Brain microvascular endothelial cell (primary cell): ENCODE data around the gene ARF6.
"Not testable (repeated sequence)": the region's sequence is repeated elsewhere in the genome, so short reads cannot be mapped to it uniquely, and the experiment has no call there.

Experiments used
- DNase-seq: peaks from one replicate; pipeline ENCODE4 v3.0.0-alpha.2; 2020
- H3K27ac ChIP-seq: fragments of 250-450 bp; sonication (Bioruptor Pico); 2 replicates; pipeline ENCODE4 v1.5.1; 2020; ENCODE audit warnings: mild to moderate bottlenecking, moderate library complexity
- H3K27me3 ChIP-seq: fragments of 250-450 bp; sonication (Bioruptor Pico); replicated peaks from 2 replicates; pipeline ENCODE4 v1.5.1; 2020; ENCODE audit warnings: mild to moderate bottlenecking
- H3K36me3 ChIP-seq: fragments of 250-450 bp; sonication (Bioruptor Pico); replicated peaks from 2 replicates; pipeline ENCODE4 v1.5.1; 2020; ENCODE audit warnings: mild to moderate bottlenecking
- H3K4me3 ChIP-seq: 2 replicates; pipeline ENCODE4 v1.5.1; 2011; ENCODE audit warnings: low read depth, mild to moderate bottlenecking, control low read depth, low read length, moderate library complexity
- in situ Hi-C: cut with HindIII; loops from 2 replicates; pipeline ENCODE4 v1.10.0; 2017; ENCODE audit warnings: low sequenced_read_pairs, low pct_ligation_motif_present
- TF ChIP-seq, protein P1 (sequence below): IDR thresholded peaks from 2 replicates; pipeline ENCODE4 v1.5.1; 2011; ENCODE audit warnings: low read depth, mild to moderate bottlenecking, moderate library complexity, low read length, control low read depth, inconsistent platforms; ENCODE audit errors: missing control alignments

The ARF6 gene

DNA sequence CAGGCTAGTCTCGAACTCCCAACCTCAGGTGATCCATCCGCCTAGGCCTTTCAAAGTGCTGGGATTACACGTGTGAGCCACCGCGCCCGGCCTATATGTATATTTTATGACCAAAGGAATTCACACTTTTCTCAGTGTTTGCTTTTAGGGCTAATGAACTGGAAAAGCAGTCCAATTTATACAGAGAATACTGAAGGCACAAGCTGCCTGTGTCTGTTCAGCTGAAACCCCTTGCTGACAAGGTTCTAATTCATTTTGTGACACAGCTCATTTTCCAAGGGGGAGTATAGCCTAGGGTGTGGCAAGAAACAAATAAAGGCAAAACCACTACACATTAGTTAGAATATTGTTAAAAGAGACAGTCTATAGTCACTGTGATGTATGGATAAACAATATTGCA is 22.0 kb upstream of the ARF6 start:
- H3K27me3 ChIP-seq, result no peaks in the 10 kb centered on the region

DNA sequence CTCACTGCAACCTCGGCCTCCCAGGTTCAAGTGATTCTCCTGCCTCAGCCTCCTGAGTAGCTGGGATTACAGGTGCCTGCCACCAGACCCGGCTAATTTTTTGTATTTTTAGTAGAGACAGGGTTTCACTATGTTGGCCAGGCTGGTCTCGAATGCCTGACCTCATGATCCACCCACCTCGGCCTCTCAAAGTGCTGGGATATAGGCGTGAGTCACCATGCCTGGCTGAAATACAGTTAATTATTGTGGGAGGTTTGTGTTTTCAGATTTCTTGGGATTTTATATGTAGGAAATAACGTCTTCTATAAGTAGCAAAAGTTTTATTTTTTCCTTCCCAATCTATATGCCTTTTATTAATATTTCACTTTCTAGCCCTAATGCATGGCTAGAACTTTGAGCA is 19.3 kb upstream of the ARF6 start:
- in situ Hi-C loops, result loop anchor here (25.0 kb wide), 1 partner anchor 114 kb away; no protein-coding TSS in a partner anchor
- not testable (repeated sequence) for H3K27ac ChIP-seq, H3K27me3 ChIP-seq

More for the DNA sequence above, 22.0 kb upstream of the ARF6 start:
- H3K36me3 ChIP-seq, result no peaks in the 10 kb centered on the region
- no peak for DNase-seq
- in situ Hi-C loops, result loop anchor here (25.0 kb wide), 1 partner anchor 116 kb away; no protein-coding TSS in a partner anchor
- H3K27ac ChIP-seq, result no peak overlapping the region
- TF ChIP-seq, protein P1, sequence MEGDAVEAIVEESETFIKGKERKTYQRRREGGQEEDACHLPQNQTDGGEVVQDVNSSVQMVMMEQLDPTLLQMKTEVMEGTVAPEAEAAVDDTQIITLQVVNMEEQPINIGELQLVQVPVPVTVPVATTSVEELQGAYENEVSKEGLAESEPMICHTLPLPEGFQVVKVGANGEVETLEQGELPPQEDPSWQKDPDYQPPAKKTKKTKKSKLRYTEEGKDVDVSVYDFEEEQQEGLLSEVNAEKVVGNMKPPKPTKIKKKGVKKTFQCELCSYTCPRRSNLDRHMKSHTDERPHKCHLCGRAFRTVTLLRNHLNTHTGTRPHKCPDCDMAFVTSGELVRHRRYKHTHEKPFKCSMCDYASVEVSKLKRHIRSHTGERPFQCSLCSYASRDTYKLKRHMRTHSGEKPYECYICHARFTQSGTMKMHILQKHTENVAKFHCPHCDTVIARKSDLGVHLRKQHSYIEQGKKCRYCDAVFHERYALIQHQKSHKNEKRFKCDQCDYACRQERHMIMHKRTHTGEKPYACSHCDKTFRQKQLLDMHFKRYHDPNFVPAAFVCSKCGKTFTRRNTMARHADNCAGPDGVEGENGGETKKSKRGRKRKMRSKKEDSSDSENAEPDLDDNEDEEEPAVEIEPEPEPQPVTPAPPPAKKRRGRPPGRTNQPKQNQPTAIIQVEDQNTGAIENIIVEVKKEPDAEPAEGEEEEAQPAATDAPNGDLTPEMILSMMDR, result no peak
- no peak overlapping the region for H3K4me3 ChIP-seq

DNA sequence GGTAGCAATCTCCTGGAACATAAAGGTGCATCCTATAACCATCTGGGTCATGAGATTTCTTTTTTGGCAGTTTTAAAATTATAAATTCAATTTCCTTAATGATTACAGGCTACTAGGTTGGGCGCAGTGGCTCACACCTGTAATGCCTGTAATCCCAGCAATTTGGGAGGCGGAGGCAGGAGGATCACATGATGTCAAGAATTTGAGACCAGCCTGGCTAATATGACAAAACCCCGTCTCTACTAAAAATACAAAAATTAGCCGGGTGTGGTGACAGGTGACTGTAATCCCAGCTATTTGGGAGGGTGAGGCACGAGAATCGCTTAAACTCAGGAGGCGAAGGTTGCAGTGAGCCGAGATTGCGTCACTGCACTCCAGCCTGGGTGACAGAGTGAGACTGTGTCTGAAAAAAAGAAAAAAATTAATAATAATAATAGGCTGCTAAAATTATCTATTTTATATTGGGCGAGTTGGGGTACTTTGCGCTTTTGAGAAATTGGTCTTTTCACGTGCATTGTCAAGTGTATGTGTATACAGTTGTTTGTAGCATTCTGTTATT is 17.2 kb upstream of the ARF6 start:
- Histone ChIP-seq H3K27me3 (no peaks in the 10 kb centered on the region), H3K36me3 (no peaks in the 10 kb centered on the region), H3K4me3 (no peak overlapping the region), H3K27ac (no peak overlapping the region)
- TF ChIP-seq, protein P1, result no peak
- in situ Hi-C loops, result no loop called here
- DNase-seq, result no peak

More for the DNA sequence above, 19.3 kb upstream of the ARF6 start:
- H3K36me3 ChIP-seq, H3K4me3 ChIP-seq, DNase-seq: not testable (repeated sequence)

DNA sequence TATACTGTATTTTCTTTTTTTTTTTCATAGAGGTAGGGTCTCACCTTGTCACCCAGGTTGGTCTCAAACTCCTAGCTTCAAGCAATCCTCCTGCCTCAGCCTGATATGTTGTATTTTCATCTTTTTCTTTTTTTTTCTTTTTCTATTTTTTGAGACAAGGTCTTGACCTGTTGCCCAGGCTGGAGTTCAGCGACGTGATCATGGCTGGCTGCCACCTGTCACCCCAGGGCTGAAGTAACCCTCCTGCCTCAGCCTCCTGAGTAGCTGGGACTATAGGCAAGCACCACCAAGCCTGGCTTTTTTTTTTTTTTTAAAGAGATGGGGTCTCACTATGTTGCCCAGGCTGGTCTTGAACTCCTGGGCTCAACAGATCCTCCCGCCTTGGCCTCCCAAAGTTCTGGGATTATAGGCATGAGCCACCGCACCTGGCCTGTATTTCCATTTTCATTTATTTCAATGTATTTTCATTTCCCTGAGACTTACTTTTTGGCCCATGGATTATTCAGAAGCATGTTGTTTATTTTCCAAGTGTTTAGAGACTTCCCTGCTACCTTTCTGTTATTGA is 16.2 kb upstream of the ARF6 start:
- Histone ChIP-seq H3K4me3 (no peak overlapping the region), H3K27ac (no peak overlapping the region), H3K27me3 (no peaks in the 10 kb centered on the region), H3K36me3 (no peaks in the 10 kb centered on the region)
- TF ChIP-seq, protein P1, result no peak
- DNase-seq, result no peak
- in situ Hi-C loops, result no loop called here

DNA sequence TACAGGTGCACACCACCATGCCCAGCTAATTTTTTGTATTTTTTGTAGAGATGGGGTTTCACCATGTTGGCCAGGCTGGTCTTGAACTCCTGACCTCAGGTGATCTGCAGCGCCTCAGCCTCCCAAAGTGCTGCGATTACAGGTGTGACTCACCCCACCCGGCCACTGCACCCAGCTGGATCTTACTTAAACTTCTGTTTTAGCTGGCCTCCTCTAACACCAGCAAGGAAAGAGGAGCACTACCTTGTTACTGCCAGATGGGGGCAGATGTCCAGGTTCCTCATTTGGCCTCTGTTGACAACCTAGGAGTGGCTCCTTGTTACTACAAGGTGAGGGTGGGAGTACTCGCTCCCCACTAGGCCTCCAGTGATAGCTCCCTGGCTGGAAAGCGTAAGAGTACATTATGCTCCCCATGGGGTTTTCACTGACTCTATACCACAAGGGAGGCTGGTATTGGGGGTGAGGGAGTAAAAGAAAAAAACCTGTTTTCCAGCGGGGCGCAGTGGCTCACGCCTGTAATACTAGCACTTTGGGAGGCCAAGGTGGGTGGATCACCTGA is 13.2 kb upstream of the ARF6 start:
- TF ChIP-seq, protein P1, result peak; percentile 86
- in situ Hi-C loops, result no loop called here
- H3K27ac ChIP-seq, result no peak overlapping the region
- H3K36me3 ChIP-seq, result no peaks in the 10 kb centered on the region
- no peaks in the 10 kb centered on the region for H3K27me3 ChIP-seq
- H3K4me3 ChIP-seq, result no peak overlapping the region
- DNase-seq, result peak; percentile 31

DNA sequence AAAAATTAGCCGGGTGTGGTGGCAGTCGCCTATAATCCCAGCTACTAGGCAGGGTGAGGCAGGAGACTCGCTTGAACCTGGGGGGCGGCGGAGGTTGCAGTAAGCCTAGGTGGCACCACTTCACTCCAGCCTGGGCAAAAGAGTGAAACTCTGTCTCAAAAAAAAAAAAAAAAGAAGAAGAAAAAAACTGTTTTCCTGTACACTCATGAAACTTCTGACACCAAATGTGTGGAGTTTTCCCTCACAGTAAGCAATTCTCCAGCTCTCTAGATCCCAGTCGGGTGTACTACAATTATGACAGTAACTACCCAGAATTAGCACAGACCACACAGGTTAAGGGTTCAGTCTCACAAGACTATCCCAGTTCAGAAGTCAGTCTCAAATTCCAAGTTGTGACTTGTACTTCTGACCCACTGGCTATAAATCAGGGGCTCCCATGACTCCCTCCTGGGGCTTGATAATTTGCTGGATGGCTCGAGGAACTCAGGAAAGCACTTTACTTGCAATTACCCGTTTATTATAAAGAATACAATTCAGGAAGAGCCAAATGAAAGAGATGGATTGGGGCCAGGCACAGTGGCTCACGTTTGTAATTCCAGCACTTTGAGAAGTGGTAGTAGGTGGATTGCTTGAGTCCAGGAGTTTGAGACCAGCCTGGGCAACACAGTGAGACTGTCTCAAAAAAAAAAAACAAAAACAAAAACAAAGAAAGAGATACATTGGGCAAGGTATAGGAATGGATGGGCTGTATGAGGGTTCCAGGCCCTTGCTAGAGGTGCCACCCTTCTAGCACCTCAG is 12.4 kb upstream of the ARF6 start:
- in situ Hi-C loops, result no loop called here
- Histone ChIP-seq H3K27ac (no peak overlapping the region), H3K27me3 (no peaks in the 10 kb centered on the region), H3K36me3 (no peaks in the 10 kb centered on the region), H3K4me3 (no peak overlapping the region)
- DNase-seq, result no peak
- TF ChIP-seq, protein P1, result no peak
